Right lobe of liver (tissue), 6 donors: Measurements from ENCODE around the gene ADA. TPM values are rescaled to one million over a fixed set of nuclear protein-coding genes. Genes with fewer than 3 reads are reported as not detected.
"Not testable (repeated sequence)": the region's sequence is repeated elsewhere in the genome, so short reads cannot be mapped to it uniquely, and the experiment has no call there.

ENCODE experiments used
- ATAC-seq, 4 donors: fragments of 200-7000 bp; cut with Tn5 transposase; one replicate each; pipeline ENCODE4 v1.9.1; 2020; ENCODE audit warnings: mild to moderate bottlenecking in 4 of 4, moderate library complexity in 4 of 4
- DNase-seq, 3 donors: peaks; one replicate each; pipeline ENCODE4 v3.0.0-alpha.2; 2020
- H3K27ac ChIP-seq, 3 donors: fragments of 200-600 bp; one replicate each; pipeline ENCODE4 v1.8.0; 2022
- H3K27me3 ChIP-seq, 2 donors: fragments of 200-600 bp; one replicate each; pipeline ENCODE4 v1.8.0; 2022
- H3K36me3 ChIP-seq, 4 donors: fragments of 200-600 bp; sonication (generic) in 1 of 4; one replicate each; pipeline versions ENCODE4 v1.5.1 to v1.8.0; 2017 to 2022; ENCODE audit warnings: control low read depth in 1 of 4
- H3K4me1 ChIP-seq, 4 donors: fragments of 200-600 bp; sonication (generic) in 1 of 4; one replicate each; pipeline versions ENCODE4 v1.5.1 to v1.8.0; 2017 to 2022; ENCODE audit warnings: control low read depth in 1 of 4
- H3K4me3 ChIP-seq, 3 donors: fragments of 200-600 bp; one replicate each; pipeline ENCODE4 v1.8.0; 2022
- H3K9me3 ChIP-seq, 4 donors: fragments of 200-600 bp; sonication (generic) in 1 of 4; one replicate each; pipeline versions ENCODE4 v1.5.1 to v1.8.0; 2017 to 2022; ENCODE audit warnings: control low read depth in 1 of 4
- CTCF ChIP-seq, 4 donors: fragments of 200-600 bp in 3 of 4; fragments of 450-650 bp in 1 of 4; IDR thresholded peaks; one replicate each; pipeline versions ENCODE4 v1.5.1 to v1.8.0; 2016 to 2022; ENCODE audit warnings: antibody characterized with exemption in 4 of 4, mild to moderate bottlenecking in 2 of 4
- POLR2A ChIP-seq: fragments of 450-650 bp; IDR thresholded peaks from one replicate; pipeline ENCODE4 v1.6.1; 2017; ENCODE audit warnings: antibody characterized with exemption, mild to moderate bottlenecking
- WGBS: methylation state at CpG from one replicate; pipeline ENCODE4 v1.1.6; 2018; ENCODE audit warnings: low coverage, low lambda C conversion rate; ENCODE audit not compliant: insufficient coverage; ENCODE audit errors: missing lambda C conversion rate; 5-methylcytosine and 5-hydroxymethylcytosine counted together
- intact Hi-C, 2 donors: fragments of 100-400 bp; cut with DNase I; formaldehyde crosslinking; loops; one replicate each; pipeline versions ENCODE4 v1.11.2 to v1.14.1; 2022
- long read RNA-seq: library from polyadenylated mRNA; unstranded; transcript quantifications from one replicate; pipeline ENCODE4 v2.0.0, GENCODE V29; 2019
- total RNA-seq, 6 experiments: library from RNA; depleted of rRNA in 2 of 6; stranded (reverse); fragments of >200 nt in 2 of 6; fragmentation: NEBNext Ultra II Directional in 3 of 6; extraction: Animal tissue kit (Norgen Biotek cat#: 25700) in 3 of 6; gene quantifications; one replicate each; pipeline versions ENCODE4 v1.1.0 to v1.2.4, GENCODE V29; 2016 to 2023
- donor health status: DM: no; HTN: yes; CAD: no.
- donor health status: DM: no; HTN: no; CAD: no.
- donor health status: DM: no; HTN: no; CAD: no.
- donor health status: DM: no; HTN: yes; CAD: no.
- donor health status: DM: no; HTN: yes; CAD: no.

ADA gene
- 1 to 10 TPM; 2.2 to 8.6 (median 3.7) TPM for total RNA-seq
- long read RNA-seq: 0 reads

- TF ChIP-seq POLR2A: peak; percentile 49
- no peak for TF ChIP-seq CTCF (IDR thresholded peaks at IDR 0.05)
- no peaks in the 10 kb centered on the region for H3K9me3 ChIP-seq
- no peaks in the 10 kb centered on the region for H3K27me3 ChIP-seq
- peak within 1 kb of the TSS; percentile 74 to 92 (median 83) for H3K4me3 ChIP-seq
- under 1% methylated on average over 14 of the region's 68 CpGs for WGBS
- no peaks in the 10 kb centered on the region for H3K36me3 ChIP-seq
- DNase-seq: peak; percentile 79 to 83 (median 80)
- ATAC-seq: peak; percentile 79 to 90 (median 85)
- intact Hi-C loops: no loop called here
- peak within 1 kb of the TSS; percentile 50 to 79 (median 78) for H3K27ac ChIP-seq
- H3K4me1 ChIP-seq: no peaks in the 10 kb centered on the region
Observed at GRCh38 chr20:44651684-44652423, at the start of gene ADA. ADA (minus strand) TSS chr20:44651699; CDS start chr20:44651607, 92 bp downstream.

DNA sequence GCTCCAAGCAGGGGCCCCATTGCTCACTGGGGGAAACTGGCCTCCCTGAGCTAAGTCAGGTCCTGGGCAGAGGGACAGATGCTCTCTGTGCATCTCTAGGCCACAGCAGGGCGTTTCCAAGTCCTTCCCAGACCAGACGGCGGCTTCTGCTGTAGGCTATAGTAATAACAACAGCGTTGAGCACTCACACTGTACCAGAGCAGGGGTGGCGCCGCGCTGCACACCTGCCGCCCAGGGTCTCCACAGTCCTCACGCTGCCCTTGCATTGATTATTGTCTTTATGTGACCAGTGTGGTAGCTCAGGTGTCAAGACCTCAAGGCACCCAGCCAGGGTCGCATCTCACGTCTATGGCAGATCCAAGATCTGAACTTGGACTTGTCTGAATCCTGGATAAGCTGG, 48.8 kb upstream of the ADA start:
- no CpG with 5 or more reads among the region's 11 CpGs for WGBS
- Histone ChIP-seq H3K4me1 (no peaks in the 10 kb centered on the region), H3K4me3 (no peak overlapping the region), H3K27me3 (no peaks in the 10 kb centered on the region), H3K9me3 (no peaks in the 10 kb centered on the region), H3K27ac (no peak overlapping the region), H3K36me3 (no peaks in the 10 kb centered on the region)
- intact Hi-C loops: no loop called here
- TF ChIP-seq CTCF (IDR thresholded peaks at IDR 0.05) (no peak), POLR2A (no peak)
- ATAC-seq: no peak
- DNase-seq: no peak

- no peak overlapping the region for H3K27ac ChIP-seq
- DNase-seq (no peak), ATAC-seq (no peak)
- H3K9me3 ChIP-seq: no peaks in the 10 kb centered on the region
- WGBS: no CpG with 5 or more reads among the region's 3 CpGs
- H3K27me3 ChIP-seq: no peaks in the 10 kb centered on the region
- no peaks in the 10 kb centered on the region for H3K4me1 ChIP-seq
- TF ChIP-seq POLR2A (no peak), CTCF (IDR thresholded peaks at IDR 0.05) (no peak)
- no peak overlapping the region for H3K4me3 ChIP-seq
- intact Hi-C loops: loop anchor here in 1 of 2 donors (10.0 kb wide), 1 partner anchor 166 kb away; no protein-coding TSS in a partner anchor
- H3K36me3 ChIP-seq: no peaks in the 10 kb centered on the region
Observed at GRCh38 chr20:44698351-44698750, 46.9 kb upstream of the ADA start.

GRCh38 chr20:44697041-44697440, 45.5 kb upstream of the ADA start:
- not testable (repeated sequence) for DNase-seq, H3K27ac ChIP-seq, H3K27me3 ChIP-seq, H3K36me3 ChIP-seq, ATAC-seq, H3K4me3 ChIP-seq, H3K4me1 ChIP-seq, H3K9me3 ChIP-seq
- 80% methylated on average over 5 of the region's 5 CpGs for WGBS
- intact Hi-C loops: loop anchor here in 1 of 2 donors (10.0 kb wide), 1 partner anchor 168 kb away; no protein-coding TSS in a partner anchor

DNA sequence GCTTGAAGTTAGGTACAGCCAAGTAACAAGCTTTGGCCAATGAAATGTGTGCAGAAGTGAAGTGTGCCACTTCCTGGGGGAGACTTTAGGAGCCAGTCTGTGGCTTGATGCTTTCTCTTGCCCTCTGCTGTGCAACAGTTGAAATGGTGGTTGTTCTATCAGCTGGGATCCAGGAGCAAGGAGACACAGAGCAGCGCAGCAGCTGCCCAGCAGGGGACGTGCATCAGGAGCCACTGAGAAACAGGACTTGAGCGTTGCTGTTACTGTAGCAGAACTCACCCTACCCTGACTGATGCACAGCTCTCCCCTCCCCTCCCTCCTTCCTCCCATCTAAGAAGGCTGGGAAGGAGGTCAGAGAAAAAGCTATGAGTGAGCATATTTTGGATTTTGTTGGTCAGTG, 44.8 kb upstream of the ADA start:
- DNase-seq (no peak), ATAC-seq (no peak)
- Histone ChIP-seq H3K4me3 (no peak overlapping the region), H3K4me1 (no peaks in the 10 kb centered on the region), H3K9me3 (no peaks in the 10 kb centered on the region), H3K36me3 (no peaks in the 10 kb centered on the region), H3K27ac (no peak overlapping the region), H3K27me3 (no peaks in the 10 kb centered on the region)
- WGBS: 73% methylated on average over 3 of the region's 3 CpGs
- intact Hi-C loops: loop anchor here in 1 of 2 donors (10.0 kb wide), 1 partner anchor 168 kb away; no protein-coding TSS in a partner anchor
- TF ChIP-seq CTCF (IDR thresholded peaks at IDR 0.05) (no peak), POLR2A (no peak)
